ENCODE measurements around the gene PSMC6. TPM values are rescaled to one million over a fixed set of nuclear protein-coding genes. Genes with fewer than 3 reads are reported as not detected.

The PSMC6 gene
- total RNA-seq, 1 experiment from 2014 or later: 103 TPM

DNA sequence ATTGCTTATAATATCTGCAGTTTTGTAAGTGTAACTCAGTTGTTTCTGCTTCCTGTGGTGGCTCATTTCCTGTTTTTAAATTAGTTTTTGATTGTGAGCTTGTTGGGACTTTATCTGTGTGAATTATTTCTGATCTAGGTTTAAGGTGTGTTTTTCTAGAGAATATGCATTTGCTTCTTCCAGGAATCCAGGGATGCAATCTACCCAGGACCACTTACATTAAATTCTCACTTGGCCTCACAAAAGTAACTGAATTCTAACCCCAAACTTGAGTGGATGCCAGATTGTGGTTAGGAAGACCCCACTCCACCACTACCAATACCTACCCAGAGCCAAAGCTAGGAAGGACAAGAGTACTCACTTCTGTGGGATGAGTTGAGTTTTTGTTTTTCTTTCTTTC, 34.9 kb downstream of the PSMC6 start:
- TF ChIP-seq, protein P1, sequence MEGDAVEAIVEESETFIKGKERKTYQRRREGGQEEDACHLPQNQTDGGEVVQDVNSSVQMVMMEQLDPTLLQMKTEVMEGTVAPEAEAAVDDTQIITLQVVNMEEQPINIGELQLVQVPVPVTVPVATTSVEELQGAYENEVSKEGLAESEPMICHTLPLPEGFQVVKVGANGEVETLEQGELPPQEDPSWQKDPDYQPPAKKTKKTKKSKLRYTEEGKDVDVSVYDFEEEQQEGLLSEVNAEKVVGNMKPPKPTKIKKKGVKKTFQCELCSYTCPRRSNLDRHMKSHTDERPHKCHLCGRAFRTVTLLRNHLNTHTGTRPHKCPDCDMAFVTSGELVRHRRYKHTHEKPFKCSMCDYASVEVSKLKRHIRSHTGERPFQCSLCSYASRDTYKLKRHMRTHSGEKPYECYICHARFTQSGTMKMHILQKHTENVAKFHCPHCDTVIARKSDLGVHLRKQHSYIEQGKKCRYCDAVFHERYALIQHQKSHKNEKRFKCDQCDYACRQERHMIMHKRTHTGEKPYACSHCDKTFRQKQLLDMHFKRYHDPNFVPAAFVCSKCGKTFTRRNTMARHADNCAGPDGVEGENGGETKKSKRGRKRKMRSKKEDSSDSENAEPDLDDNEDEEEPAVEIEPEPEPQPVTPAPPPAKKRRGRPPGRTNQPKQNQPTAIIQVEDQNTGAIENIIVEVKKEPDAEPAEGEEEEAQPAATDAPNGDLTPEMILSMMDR (conservative IDR thresholded peaks at IDR 0.05): no peak
- Histone ChIP-seq H4K91ac (ENCODE audit: insufficient read length, low read depth, low read length) (no peak overlapping the region), H3K9me3 (ENCODE audit: control insufficient read depth, low read depth, low read length) (no peaks in the 10 kb centered on the region), H3K14ac (ENCODE audit: insufficient read depth, low read length) (no peak overlapping the region), H2AFZ (ENCODE audit: low read length) (no peak overlapping the region), H2BK5ac (ENCODE audit: insufficient read length, low read length) (no peak overlapping the region), H3K27me3 (ENCODE audit: insufficient read depth, low read length) (no peaks in the 10 kb centered on the region), H2BK120ac (ENCODE audit: low read depth, low read length, poor library complexity, severe bottlenecking) (no peak overlapping the region), H4K8ac (replicated peaks; ENCODE audit: insufficient read length, low read depth, low read length) (no peak overlapping the region), H3K23ac (ENCODE audit: insufficient read length, low read depth, low read length) (no peak overlapping the region), H3T11ph (ENCODE audit: low read length) (no peak overlapping the region), H3K79me1 (ENCODE audit: insufficient read depth, low read depth, low read length, poor library complexity, severe bottlenecking) (peaks cover 3% of the 10 kb centered on the region), H3K27ac (ENCODE audit: insufficient read length, low read depth, low read length) (no peak overlapping the region), H3K56ac (ENCODE audit: insufficient read length, low read depth, low read length) (no peak overlapping the region), H3K18ac (ENCODE audit: insufficient read length, low read depth, low read length) (no peak overlapping the region), H3K23me2 (ENCODE audit: insufficient read length, low read depth, low read length, poor library complexity, severe bottlenecking) (no peaks in the 10 kb centered on the region), H2BK20ac (ENCODE audit: low read depth, low read length, poor library complexity, severe bottlenecking) (no peak overlapping the region), H3K79me2 (ENCODE audit: insufficient read depth, low read length) (peaks cover 9% of the 10 kb centered on the region; the same call in 1 of the 2 replicates), H2BK12ac (ENCODE audit: insufficient read length, low read depth, low read length) (no peak overlapping the region), H2BK15ac (ENCODE audit: low read depth, low read length) (no peak overlapping the region), H3K4me2 (ENCODE audit: insufficient read depth, insufficient read length, low read length) (no peak overlapping the region), H2AK5ac (ENCODE audit: insufficient read length, low read length) (no peak overlapping the region), H3K4me1 (ENCODE audit: insufficient read depth, low read length) (no peaks in the 10 kb centered on the region), H3K9ac (ENCODE audit: extremely low read depth, insufficient read length, low read length) (no peak overlapping the region), H4K5ac (ENCODE audit: insufficient read length, low read depth, low read length) (no peak overlapping the region), H3K4ac (ENCODE audit: low read depth, low read length) (no peak overlapping the region), H4K20me1 (ENCODE audit: control insufficient read depth, insufficient read depth, insufficient read length) (no peaks in the 10 kb centered on the region)
- H3K27me3 Mint-ChIP-seq (ENCODE audit: low read depth): no peaks in the 10 kb centered on the region
- DNase-seq: no peak
- peak overlapping the region in 1 of 3 experiments; percentile 71; a peak in 4 of 7 replicates for H3K27ac Mint-ChIP-seq
- peaks cover 7 to 26% (median 18%) of the 10 kb centered on the region in 3 experiments; a peak in 5 of 7 replicates for H3K36me3 Mint-ChIP-seq (ENCODE audit: insufficient read depth in 1 of 3, low read depth in 3 of 3)
- H3K9me3 Mint-ChIP-seq: no peaks in the 10 kb centered on the region
- H3K4me1 Mint-ChIP-seq: peaks cover 7 to 12% of the 10 kb centered on the region in 2 experiments
- no peak overlapping the region for H3K4me3 Mint-ChIP-seq

Measured in H9 (cell line).